ENCODE data around the gene STK32B. TPM values are rescaled to one million over a fixed set of nuclear protein-coding genes. Genes with fewer than 3 reads are reported as not detected.

Gene STK32B
- total and polyA plus RNA-seq, 8 donors: 0.61 to 5.5 (median 3.1) TPM

- no peak for TF ChIP-seq EP300 (IDR thresholded peaks at IDR 0.05)
- TF ChIP-seq CTCF (IDR thresholded peaks at IDR 0.05): peak in 5 of 7 experiments; percentile 51 to 74 (median 57)
- H3K9me3 ChIP-seq: no peaks in the 10 kb centered on the region
- peaks cover 0 to 29% (median 13%) of the 10 kb centered on the region in 3 donors for H3K27me3 ChIP-seq
- H3K27ac ChIP-seq: peak overlapping the region in 4 of 5 donors; percentile 43 to 75 (median 59)
- intact Hi-C loops (cut with DNase I; ENCODE audit: low total_unique reads): loop anchor here (5.0 kb wide), 1 partner anchor 92 kb away; no protein-coding TSS in a partner anchor
- peaks cover 15 to 27% (median 24%) of the 10 kb centered on the region in 4 donors for H3K4me1 ChIP-seq
- H3K4me3 ChIP-seq: peak overlapping the region; percentile 54 to 70 (median 61)
- DNase-seq: peak; percentile 77 to 90
- 1 to 2% (median 1%) methylated on average over 30 to 36 of the region's 36 CpGs for WGBS, 5 donors
- no peaks in the 10 kb centered on the region for H3K36me3 ChIP-seq
These were observed 581 bp upstream of the STK32B start for GRCh38 chr4:5050520-5051277.

- H3K27me3 ChIP-seq: peaks cover 0 to 29% (median 13%) of the 10 kb centered on the region in 3 donors
- TF ChIP-seq POLR2AphosphoS5 (IDR thresholded peaks at IDR 0.05) (no peak), CTCF (IDR thresholded peaks at IDR 0.05) (no peak), POLR2A (IDR thresholded peaks at IDR 0.05) (no peak)
- DNase-seq: peak in 1 of 2 donors; percentile 51
- no peaks in the 10 kb centered on the region for H3K9me3 ChIP-seq
- no peaks in the 10 kb centered on the region for H3K36me3 ChIP-seq
- peaks cover 15 to 27% (median 24%) of the 10 kb centered on the region in 4 donors for H3K4me1 ChIP-seq
- peak overlapping the region; percentile 54 to 70 (median 61) for H3K4me3 ChIP-seq
- intact Hi-C loops (cut with DNase I; ENCODE audit: low total_unique reads): loop anchor here (5.0 kb wide), 1 partner anchor 90 kb away; no protein-coding TSS in a partner anchor
- peak overlapping the region in 3 of 5 donors; percentile 56 to 75 (median 62) for H3K27ac ChIP-seq
- WGBS, 5 donors: 4 to 35% (median 10%) methylated on average over 5 to 18 of the region's 18 CpGs
These were observed 973 bp downstream of the STK32B start for GRCh38 chr4:5052204-5052702.

GRCh38 chr4:5052726-5053425, 1.6 kb downstream of the STK32B start:
- no peak for DNase-seq
- Histone ChIP-seq H3K4me3 (peak overlapping the region in 1 of 4 donors; percentile 64), H3K9me3 (no peaks in the 10 kb centered on the region), H3K4me1 (peaks cover 15 to 27% (median 24%) of the 10 kb centered on the region in 4 donors), H3K27me3 (peaks cover 0 to 29% (median 13%) of the 10 kb centered on the region in 3 donors), H3K27ac (peak overlapping the region in 1 of 5 donors; percentile 75), H3K36me3 (no peaks in the 10 kb centered on the region)
- TF ChIP-seq CTCF (IDR thresholded peaks at IDR 0.05): no peak
- TF ChIP-seq EP300 (IDR thresholded peaks at IDR 0.05): no peak
- no peak for TF ChIP-seq POLR2AphosphoS5 (IDR thresholded peaks at IDR 0.05)
- no peak for TF ChIP-seq POLR2A (IDR thresholded peaks at IDR 0.05)
- 33 to 63% (median 52%) methylated on average over 6 of the region's 6 CpGs for WGBS, 5 donors
- intact Hi-C loops (cut with DNase I; ENCODE audit: low total_unique reads): loop anchor here (5.0 kb wide), 1 partner anchor 89 kb away; no protein-coding TSS in a partner anchor

- no peak for TF ChIP-seq POLR2AphosphoS5 (IDR thresholded peaks at IDR 0.05)
- TF ChIP-seq EP300 (IDR thresholded peaks at IDR 0.05): no peak
- TF ChIP-seq CTCF (IDR thresholded peaks at IDR 0.05): no peak
- no peak for TF ChIP-seq POLR2A (IDR thresholded peaks at IDR 0.05)
- 45 to 64% (median 56%) methylated on average over 5 of the region's 5 CpGs for WGBS, 5 donors
- intact Hi-C loops (cut with DNase I; ENCODE audit: low total_unique reads): loop anchor here (5.0 kb wide), 1 partner anchor 88 kb away; no protein-coding TSS in a partner anchor
- H3K27me3 ChIP-seq: peaks cover 0 to 29% (median 13%) of the 10 kb centered on the region in 3 donors
- H3K36me3 ChIP-seq: no peaks in the 10 kb centered on the region
- no peak overlapping the region for H3K4me3 ChIP-seq
- no peaks in the 10 kb centered on the region for H3K9me3 ChIP-seq
- DNase-seq: no peak
- H3K27ac ChIP-seq: no peak overlapping the region
- peaks cover 15 to 27% (median 24%) of the 10 kb centered on the region in 4 donors for H3K4me1 ChIP-seq
These were observed 3.3 kb downstream of the STK32B start for GRCh38 chr4:5054532-5054931.

All from stomach (tissue), 9 donors.